ENCODE data around the gene GSTO2. TPM values are rescaled to one million over a fixed set of nuclear protein-coding genes. Genes with fewer than 3 reads are reported as not detected.

The GSTO2 gene
- total RNA-seq, 3 donors from 2014 or later, result 5.4 to 19.7 (median 18.3) TPM

GRCh38 chr10:104303594-104304355, 34.8 kb downstream of the GSTO2 start:
- intact Hi-C loops (cut with DNase I, micrococcal nuclease), result loop anchor here in 1 of 2 donors (5.0 kb wide), 1 partner anchor 44 kb away; no protein-coding TSS in a partner anchor
- H3K9me3 ChIP-seq, result no peaks in the 10 kb centered on the region
- no peaks in the 10 kb centered on the region for H3K36me3 ChIP-seq (ENCODE audit: low read depth)
- TF ChIP-seq CTCF (IDR thresholded peaks at IDR 0.05), result no peak
- H3K4me3 ChIP-seq, result no peak overlapping the region
- H3K4me1 ChIP-seq (ENCODE audit: low read depth), result peaks cover 6% of the 10 kb centered on the region
- ATAC-seq (no peak), DNase-seq (no peak)

GRCh38 chr10:104304356-104304745, 35.4 kb downstream of the GSTO2 start:
- H3K9me3 ChIP-seq, result no peaks in the 10 kb centered on the region
- ATAC-seq (no peak), DNase-seq (no peak)
- H3K4me1 ChIP-seq (ENCODE audit: low read depth), result peaks cover 6% of the 10 kb centered on the region
- H3K4me3 ChIP-seq, result no peak overlapping the region
- no peak for TF ChIP-seq CTCF (IDR thresholded peaks at IDR 0.05)
- H3K36me3 ChIP-seq (ENCODE audit: low read depth), result no peaks in the 10 kb centered on the region
- intact Hi-C loops (cut with DNase I, micrococcal nuclease), result loop anchor here in 1 of 2 donors (5.0 kb wide), 1 partner anchor 43 kb away; no protein-coding TSS in a partner anchor

GRCh38 chr10:104304927-104305326, 35.9 kb downstream of the GSTO2 start:
- TF ChIP-seq CTCF (IDR thresholded peaks at IDR 0.05), result no peak
- no peaks in the 10 kb centered on the region for H3K9me3 ChIP-seq
- H3K4me3 ChIP-seq, result no peak overlapping the region
- peaks cover 6% of the 10 kb centered on the region for H3K4me1 ChIP-seq (ENCODE audit: low read depth)
- DNase-seq, result no peak
- ATAC-seq, result no peak
- H3K36me3 ChIP-seq (ENCODE audit: low read depth), result no peaks in the 10 kb centered on the region
- intact Hi-C loops (cut with DNase I, micrococcal nuclease), result loop anchor here (5.0 kb wide), 2 partner anchors 42 to 47 kb away; partner anchors contain the start of gene CFAP58 (in 1 of the 2)

- Histone ChIP-seq H3K36me3 (ENCODE audit: low read depth) (no peaks in the 10 kb centered on the region), H3K9me3 (no peaks in the 10 kb centered on the region), H3K4me1 (ENCODE audit: low read depth) (no peaks in the 10 kb centered on the region), H3K4me3 (no peak overlapping the region)
- intact Hi-C loops (cut with DNase I, micrococcal nuclease), result loop anchor here in 1 of 2 donors (5.0 kb wide), 1 partner anchor 45 kb away; the partner anchor contains the start of gene CFAP58
- DNase-seq (no peak), ATAC-seq (no peak)
- TF ChIP-seq CTCF (IDR thresholded peaks at IDR 0.05), result no peak
Measured at GRCh38 chr10:104306897-104307296, 37.9 kb downstream of the GSTO2 start.

- intact Hi-C loops (cut with DNase I, micrococcal nuclease), result loop anchor here in 1 of 2 donors (5.0 kb wide), 1 partner anchor 44 kb away; the partner anchor contains the start of gene CFAP58
- no peaks in the 10 kb centered on the region for H3K36me3 ChIP-seq (ENCODE audit: low read depth)
- ATAC-seq (no peak), DNase-seq (no peak)
- no peaks in the 10 kb centered on the region for H3K4me1 ChIP-seq (ENCODE audit: low read depth)
- no peaks in the 10 kb centered on the region for H3K9me3 ChIP-seq
- no peak overlapping the region for H3K4me3 ChIP-seq
- no peak for TF ChIP-seq CTCF (IDR thresholded peaks at IDR 0.05)
Measured at GRCh38 chr10:104307576-104308438, 38.8 kb downstream of the GSTO2 start.
